Measurements from ENCODE around the gene ZFYVE28.

DNA sequence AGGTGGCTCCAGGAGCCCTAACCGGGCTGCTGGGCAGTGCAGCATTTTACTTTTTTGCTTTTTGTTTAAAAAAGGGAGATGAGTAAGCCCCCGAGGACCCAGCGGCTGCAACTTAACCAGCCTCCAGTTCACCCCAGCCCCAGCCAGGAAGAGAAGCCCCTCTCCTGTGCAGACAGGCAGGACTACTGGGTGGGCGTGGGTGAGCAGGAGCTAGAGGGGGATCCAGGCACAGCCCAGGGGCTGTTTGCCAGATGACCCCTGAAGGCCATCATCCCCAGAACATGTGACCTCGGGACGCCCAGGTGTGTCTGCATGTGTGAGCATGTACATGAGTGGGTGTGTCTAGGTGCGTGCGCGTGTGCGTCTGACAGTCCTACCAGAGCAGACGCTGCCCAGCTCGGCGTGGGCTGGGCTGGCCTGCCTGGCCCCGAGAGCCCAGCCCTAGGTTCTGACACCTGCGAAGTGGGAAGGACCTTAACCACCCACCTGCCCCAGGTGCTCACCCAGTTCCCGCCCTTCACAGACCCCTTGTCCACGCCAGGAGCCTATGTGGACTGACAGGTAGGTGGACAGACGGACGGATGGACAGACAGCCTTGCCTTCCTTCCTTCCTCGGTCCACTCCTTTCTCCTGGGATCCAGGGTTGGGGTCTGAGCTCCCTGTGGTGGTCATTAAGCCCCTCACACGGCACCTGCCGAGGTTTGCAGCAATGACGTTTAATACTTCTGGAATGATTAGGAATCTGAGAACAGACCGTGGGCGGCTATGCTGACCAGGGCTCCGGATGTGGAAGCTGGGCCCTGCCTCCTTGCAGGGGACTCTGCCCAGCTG, 168.7 kb downstream of the ZFYVE28 start:
- TF ChIP-seq, protein P1, sequence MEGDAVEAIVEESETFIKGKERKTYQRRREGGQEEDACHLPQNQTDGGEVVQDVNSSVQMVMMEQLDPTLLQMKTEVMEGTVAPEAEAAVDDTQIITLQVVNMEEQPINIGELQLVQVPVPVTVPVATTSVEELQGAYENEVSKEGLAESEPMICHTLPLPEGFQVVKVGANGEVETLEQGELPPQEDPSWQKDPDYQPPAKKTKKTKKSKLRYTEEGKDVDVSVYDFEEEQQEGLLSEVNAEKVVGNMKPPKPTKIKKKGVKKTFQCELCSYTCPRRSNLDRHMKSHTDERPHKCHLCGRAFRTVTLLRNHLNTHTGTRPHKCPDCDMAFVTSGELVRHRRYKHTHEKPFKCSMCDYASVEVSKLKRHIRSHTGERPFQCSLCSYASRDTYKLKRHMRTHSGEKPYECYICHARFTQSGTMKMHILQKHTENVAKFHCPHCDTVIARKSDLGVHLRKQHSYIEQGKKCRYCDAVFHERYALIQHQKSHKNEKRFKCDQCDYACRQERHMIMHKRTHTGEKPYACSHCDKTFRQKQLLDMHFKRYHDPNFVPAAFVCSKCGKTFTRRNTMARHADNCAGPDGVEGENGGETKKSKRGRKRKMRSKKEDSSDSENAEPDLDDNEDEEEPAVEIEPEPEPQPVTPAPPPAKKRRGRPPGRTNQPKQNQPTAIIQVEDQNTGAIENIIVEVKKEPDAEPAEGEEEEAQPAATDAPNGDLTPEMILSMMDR (IDR thresholded peaks at IDR 0.05; ENCODE audit: insufficient read depth, low read length, poor library complexity, severe bottlenecking): no peak
- TF ChIP-seq EZH2phosphoT487 (conservative IDR thresholded peaks at IDR 0.05; ENCODE audit: low read length): no peak

Data from SU-DHL-6 (cell line).